Measurements from ENCODE around the gene NRG2.

Gene NRG2

DNA sequence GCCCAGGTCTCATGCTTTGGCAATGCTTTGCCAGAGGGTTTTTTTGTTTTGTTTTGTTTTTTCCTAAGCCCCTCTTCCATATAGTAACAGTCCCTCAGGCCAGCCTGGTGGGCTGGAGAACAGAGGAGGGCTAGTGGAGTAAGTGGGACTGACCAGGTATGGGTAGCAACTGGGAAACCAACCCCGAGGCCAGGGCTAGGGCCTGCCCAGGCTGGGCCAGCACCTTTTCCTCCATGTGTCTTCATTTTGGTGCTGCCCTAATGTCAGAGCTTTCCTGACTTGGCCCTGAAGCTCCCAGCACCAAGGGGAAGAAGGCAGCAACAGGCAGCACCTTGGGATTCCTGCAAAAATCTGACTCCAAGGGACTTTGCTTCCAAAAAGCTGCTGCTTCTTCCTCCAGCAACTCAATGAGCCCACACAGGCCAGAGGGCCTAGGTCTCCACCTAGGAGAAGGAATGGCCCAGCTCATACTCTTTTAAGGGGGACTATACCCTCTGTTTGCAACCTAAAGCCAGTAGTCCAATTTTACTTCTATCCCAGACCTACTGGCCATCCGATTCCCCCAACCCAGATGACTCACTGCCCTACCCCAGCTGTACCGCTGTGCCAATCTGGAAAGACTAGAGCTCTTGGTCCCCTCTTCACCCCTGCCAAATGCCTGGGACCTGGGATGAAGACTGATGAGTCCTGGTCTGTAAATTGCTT, 142.4 kb downstream of the NRG2 start:
- no peak for DNase-seq

DNA sequence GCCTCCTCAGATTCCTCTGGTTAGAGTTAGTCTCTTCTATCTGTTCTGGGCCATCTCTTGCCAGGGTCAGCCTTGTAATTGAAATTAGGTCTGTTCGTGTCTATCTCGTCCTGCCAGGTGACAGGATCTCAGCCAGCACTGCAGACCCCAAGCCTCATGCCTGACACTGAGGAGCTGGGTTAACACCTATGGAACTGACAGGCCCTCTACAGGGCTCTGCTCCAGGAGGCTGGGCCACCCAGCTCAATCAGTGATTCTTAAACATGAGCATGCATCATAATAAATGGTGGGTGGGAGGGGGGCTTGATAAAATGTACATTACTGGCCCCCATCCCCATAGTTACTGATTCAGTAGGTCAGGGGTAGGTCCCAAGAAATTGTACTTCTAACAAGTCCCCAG, 144.1 kb downstream of the NRG2 start:
- DNase-seq = no peak

DNA sequence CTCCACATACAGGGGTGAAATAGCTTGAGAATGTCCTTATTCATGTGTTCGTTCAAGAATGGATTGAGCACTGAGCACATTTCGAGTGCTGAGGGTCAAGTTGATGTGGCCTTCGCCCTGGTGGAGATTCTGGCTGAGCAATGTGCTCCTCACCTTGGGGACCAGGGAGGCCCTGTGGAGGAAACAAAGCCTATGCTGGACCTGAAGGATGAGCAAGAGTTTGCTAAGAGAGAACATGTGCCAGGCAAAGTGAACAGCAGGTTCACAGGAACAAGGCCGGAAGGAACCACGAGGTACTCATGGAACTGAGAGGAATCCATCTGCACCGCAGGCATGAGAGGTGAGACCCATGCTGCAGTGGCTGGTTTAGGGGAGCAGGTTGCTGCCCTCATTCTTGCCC, 145.1 kb downstream of the NRG2 start:
- DNase-seq = no peak

DNA sequence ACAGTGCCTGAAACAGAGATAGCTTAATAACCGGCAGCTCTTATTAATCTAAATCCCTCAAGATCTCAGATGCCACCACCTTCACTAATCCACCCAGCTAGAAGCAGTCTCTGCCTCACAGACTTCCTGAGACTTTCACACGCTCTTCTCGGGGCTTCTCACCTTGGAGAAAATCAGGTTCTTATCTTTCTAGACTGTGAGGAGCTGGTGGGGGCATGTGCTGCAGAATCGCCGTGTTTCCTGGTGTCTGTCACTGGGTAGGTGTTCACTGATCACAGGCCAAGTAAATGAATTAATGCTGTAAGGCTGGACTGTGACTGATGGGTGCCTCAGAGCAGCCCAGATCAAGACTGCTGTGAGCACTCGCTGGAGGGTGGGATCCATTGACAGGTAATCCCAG, 145.8 kb downstream of the NRG2 start:
- DNase-seq = no peak

DNA sequence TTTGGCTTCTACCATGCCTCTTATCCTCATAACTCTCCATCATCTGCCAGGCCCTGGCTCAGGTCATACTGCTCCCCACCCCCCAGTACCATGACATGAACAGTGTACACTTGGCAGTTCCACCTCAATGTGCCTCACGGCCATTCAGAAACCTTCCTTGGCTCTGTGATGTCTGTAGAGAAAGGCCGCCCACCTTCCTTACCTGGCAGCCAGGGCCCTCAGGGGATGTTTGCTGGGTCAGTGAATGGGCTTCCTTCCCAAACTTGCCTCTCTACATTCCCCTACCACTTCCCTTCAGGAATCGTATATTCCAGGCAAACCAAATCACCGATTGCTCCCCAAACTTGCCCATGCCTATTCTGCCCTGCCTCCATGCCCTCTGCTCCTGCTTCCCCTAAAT, 146.4 kb downstream of the NRG2 start:
- no peak for DNase-seq

DNA sequence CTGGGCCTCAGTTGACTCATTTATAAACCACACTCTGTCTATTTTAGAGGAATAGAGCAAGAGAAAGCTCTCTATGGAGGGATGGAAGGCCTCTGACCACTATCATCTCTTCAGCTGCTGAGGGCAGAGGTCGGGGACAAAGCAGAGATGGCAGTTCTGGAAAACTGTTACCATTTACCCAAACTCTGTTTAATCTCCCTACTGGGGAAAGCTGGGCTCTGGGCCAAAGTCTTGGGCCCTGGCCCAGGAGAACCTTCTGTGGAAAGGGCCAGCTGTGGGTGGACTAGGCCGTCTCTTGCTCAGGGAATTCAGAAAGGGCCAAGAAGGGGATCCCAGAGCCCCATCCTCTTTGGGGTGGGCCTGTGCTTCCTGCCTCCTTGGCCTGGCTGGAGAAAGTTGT, 147.5 kb downstream of the NRG2 start:
- DNase-seq = no peak

DNA sequence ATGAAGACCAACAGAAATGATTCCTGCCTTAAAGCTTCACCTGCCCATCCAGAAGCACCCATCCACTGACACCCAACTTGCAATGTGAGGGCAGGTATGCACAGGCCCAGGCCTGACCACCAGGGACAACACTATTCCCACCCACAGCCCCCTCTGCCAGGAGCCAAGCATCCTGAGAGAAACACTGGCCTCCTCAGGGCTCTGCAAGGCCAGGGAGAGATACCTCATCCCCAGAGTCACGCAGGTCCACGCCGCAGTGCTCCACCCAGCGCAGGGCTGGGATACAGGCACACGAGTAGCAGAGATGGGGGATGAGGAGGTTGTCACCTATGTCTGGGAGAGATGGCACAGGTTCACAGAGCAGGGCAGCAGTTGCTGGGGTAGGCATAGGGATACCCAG, 148.1 kb downstream of the NRG2 start:
- no peak for DNase-seq

DNA sequence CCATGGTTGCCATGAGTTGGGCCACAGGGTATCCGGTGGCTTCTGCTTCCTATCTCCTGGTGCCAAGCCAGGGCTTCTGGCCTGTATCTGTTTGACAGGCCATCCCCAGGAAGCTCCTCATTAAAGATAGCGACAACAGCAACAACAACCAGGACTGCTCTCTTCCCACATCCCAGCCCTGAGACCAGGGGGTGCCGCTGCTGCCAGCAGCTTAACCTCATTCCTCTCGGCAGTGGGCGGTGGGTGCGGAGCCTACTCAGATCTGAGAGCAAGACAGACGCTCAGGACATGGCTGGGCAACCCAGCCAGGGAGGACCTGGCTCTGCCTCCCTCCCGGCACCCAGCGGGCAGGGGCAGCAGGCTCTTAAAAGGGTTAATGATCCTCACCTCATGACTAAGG, 149.2 kb downstream of the NRG2 start:
- DNase-seq = no peak

DNA sequence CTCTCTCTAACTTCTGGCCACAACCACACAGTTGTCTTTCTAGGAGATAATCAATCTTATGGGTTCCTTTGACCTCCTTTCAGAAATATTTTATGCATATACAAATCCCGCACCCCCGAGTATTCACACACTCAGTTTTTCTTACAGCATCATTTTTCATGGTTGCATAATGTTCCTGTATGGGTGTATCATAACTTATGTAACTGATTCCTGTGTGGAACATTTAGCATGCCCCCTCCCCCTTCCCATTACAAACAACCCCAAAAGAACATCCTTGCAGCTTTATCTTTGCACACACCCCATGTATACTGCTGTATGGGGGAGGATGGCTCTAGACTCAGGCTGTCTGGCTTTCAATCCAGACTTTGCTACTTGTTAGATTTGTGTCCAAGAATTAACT, 153.7 kb downstream of the NRG2 start:
- DNase-seq = no peak

DNA sequence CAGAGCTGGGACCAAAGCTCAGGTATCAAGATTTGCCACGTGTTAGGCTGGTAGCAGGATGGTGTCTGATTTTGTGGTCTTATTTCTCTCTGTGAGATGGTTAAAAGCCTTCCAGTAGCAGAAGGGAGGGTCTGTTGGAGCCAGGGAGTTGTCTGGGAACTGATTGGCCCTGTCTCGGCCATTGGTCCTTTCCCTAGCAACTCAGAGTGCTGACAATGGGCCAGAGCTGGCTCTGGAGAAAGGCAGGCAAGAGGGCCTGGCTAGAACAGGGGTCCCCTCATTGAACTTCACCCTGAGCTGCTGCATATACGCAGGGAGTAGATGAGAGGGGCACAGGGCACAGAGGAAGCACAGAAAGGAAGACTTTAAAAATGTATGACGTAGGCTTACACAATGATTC, 154.7 kb downstream of the NRG2 start:
- no peak for DNase-seq

DNA sequence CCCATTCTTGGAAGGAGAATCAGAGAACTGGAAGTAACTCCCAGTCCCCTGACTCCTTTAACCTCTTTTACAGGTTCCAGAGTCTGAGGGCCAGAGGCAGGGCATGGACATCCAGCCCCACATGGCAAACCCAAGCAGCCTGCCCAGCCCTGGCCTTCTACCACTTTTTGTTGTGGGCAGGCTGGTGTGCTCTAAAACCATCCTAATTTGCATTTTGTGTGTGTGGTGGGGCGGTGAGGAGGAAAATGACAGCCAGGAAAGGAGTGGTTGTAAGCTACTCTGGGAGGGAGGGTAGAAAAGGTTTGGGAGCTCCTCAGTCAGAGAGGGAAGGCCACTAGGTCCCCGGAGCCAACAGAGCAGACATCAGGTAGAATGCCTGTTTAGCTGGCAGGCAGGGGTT, 156.9 kb downstream of the NRG2 start:
- no peak for DNase-seq

DNA sequence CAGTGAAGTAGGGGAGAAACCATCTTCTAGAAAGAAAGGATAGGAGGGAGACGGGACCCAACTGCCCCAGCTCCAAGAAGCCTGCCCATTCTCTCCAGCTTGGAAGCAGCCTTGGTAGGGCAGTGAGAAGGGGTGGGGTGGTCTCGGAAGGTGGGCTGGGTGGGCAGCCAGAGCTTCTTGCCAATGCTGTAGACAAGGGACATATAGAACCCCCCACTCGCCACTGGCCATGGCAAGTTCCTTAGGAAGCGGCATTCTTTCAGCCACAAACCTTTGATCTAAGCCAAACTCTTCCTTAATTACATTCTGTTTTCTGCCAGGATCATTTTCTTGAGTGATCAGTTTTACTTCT, 157.3 kb downstream of the NRG2 start:
- no peak for DNase-seq

DNA sequence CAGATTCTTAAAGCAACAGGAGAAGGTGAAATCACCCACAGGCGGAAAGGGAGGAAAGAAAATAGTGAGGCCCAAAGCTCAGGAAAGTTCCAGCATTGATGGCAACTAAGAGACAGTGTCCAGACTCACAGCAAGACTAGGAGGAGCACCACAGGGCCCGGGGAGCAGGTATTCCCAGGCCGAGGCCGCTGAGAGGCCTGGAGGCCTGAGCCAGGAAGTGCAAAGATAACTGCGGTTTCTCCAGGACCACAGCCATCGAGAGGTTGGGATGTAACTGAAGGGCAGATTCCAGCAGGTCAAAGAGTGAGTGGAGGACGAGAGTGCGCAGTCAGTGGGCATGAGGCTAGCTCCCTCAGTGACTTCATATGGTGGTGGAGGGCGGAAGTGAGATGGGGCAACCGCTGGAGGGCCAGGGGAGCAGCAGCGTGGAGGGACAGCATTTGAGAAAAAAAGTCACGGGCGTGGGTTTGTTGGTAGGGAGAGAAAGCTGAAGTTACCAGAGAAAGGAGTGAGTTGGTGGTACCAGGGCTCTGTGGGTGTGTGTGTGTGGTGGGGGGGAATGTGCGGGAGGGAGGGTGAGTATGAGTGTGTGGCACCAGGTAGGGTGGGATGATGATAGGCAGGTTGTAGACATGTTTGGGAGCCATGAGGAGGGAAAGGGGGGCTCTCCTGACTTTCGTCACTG, 157.8 kb downstream of the NRG2 start:
- no peak for DNase-seq

DNA sequence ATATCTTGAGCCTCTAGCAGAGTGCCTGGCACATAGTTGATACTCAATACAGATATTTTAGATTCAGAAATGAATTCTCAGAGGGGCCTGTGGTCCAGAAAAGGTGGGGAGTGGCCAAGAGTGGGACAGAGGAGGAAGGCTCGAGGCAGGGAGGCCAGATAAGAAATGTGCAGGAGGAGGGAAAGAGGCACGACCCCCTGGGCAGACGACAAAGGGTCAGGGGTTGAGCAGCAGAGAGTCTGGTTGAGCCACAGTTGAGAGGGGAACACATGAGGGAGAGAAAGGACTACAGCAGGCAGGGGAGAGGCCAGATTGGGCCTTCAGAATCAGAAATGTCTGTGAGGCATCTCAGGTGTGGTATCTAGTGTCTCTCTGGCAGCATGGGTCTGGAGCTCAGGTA, 158.4 kb downstream of the NRG2 start:
- DNase-seq = no peak

DNA sequence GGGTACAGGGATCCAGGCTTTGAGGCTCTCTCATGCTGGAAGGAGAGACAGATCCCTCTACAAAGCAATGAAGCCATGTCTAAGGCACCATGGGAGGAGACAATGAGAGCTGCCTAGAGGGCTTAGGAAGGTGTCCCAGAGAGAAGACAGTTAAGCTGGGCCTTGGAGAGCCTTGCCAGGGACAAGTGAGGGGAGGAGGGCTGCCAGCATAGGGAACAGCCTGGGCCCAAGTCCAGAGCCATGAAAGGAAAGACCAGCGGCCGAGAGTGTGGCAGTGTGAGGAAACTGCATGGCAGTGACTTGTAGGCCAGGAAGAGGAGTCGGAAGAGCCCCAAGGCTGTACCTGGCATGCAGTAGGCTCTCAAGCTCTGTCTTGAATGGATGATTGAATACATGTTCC, 159.0 kb downstream of the NRG2 start:
- DNase-seq = no peak

DNA sequence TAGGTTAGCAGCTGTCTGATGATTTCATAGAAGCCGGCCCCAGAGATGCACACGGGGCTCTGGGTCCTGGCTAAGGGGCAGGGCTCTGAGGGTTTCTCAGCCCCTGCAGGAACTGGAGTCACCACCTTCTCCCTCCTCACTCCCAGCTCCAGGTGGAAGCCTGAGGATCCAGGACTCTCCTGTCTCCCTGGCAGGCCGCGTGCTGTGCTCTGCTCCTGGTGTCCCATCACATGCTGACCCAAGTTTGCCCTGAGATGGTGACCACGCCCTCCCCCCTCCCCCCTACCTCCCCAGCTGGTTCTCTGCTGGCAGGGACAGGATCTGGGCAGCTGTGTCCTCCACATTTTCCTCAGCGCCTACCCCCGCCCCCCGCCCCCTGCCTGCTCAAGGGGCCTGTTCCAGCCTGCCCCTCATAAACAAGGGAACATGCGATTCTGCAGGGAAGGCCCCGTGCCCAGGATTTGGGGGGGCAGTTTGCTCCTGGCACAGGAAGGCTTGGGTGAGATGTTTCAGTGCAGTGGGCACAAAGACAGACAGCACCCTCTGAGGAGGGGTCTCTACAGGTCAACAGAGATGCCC, 160.0 kb downstream of the NRG2 start:
- no peak for DNase-seq

DNA sequence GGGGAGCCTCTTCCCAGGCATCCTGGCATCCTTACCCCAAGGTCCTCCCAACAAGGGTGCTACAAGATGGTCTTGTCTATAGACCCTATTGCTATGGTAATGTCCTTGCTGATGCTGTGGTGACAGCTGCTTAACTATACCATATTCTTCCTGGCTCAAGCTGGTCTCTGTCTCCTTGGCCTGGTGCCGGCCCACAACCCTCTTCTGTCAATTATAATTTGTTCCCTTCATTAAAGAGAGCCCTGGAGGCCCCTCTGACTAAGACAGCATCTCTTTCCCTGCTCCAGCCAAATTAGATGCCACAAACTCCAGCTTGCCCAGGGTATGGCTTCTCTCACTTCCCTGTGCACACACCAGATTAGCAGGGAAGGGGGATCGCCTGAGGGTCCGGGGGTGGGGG, 160.8 kb downstream of the NRG2 start:
- DNase-seq = no peak

DNA sequence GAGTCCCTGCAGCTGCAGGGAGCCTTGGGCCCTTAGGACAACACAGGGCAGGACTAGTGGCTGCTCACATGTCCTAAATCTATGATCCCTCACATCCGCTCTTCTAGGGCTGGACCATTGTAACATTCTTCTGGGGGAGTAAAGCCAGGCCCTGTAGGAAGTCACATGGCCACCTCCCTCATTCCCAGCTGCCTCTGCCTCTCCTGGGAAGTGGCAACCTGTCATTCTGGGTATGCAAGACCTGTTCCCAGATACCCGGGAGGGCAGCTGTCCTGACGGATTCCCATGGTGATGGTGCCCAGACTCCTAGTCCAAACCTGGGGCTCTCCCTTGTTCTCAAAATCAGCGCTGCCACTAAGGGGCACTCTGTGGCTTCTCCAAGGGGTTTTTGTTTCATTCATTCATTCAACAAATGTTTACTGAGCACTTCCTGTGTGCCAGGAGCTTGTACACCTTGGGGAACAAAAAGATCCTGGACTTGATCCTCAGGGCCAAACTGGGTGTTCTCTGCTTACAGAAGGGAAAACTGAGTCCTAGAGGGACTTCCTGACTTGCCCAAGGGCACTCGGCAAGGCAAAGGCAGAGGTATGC, 161.9 kb downstream of the NRG2 start:
- no peak for DNase-seq

DNA sequence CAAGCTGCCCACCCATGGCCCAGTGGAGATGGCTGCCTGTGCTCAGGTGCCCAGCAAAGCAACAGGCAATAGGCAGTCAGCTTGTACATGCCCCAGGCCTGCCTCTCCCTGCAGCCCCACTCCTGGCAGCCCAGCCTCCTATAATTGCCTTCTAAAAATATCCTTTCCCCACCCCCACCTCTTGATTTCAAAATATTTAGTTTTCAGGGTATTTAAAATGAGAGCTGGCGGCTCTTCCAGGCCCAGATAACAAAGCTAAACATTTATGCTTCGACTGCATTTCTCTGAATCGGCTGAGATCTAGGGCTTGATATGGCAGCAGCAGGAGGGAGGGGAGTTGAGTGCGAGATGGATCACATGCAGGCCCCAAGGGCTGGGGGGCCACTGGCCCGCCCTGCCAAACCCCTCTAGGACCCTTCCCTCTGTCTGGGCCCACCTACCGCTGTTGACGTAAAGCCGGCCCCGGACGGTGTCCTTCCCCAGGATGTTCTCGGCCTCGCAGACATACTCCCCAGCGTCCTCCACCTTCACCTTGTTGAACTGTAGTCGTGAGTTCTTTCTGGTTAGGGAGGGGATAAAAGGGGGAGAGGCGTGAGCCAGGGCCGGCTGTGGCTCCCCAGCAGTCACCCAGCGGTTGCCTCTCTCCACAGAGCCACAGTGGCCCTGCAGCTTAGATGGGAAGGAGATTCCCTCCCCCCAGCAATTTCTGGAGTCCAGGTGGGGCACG, 162.5 kb downstream of the NRG2 start:
- DNase-seq = no peak

DNA sequence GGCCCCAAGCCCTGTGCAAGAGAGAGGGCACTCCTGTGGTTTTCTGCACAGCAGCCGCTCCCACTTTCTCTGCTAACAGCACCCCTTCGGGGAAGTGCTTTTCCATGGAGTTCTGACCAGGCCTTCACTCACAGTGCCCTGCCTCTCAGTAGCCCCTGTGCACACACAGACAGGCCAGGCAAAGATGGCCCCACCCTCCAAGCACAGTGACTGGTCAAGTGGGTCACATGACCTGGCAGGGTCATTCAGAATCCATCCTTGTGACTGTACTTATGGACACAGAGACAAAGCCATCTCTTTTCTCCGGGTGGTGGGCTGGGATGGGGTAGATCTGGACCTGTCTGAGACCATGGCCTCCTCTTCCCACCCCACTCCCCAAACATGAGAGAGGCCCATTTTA, 165.0 kb downstream of the NRG2 start:
- DNase-seq = no peak

DNA sequence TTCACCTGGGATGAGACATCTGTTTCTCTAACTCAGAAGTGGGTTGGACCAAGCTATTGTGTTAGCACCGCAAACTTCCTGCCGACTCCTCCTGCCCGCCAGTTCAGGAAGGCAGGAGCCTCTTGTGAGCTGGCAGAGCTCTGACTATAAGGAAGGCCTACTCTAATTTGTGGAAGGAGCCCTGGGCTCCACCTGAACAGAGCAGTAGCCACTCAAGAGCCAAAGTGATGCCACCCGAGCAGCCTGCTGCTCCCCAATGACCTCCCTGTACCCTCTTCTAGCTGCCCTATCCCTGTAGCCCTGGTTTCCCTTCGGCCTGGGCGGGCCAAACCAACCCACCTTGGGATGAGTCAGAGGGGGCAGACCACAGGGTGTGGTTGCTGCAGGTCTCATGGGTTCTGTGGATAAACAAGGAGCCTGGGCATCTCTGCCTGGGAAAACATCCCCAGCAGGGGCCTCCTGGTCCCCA, 165.9 kb downstream of the NRG2 start:
- DNase-seq = no peak

DNA sequence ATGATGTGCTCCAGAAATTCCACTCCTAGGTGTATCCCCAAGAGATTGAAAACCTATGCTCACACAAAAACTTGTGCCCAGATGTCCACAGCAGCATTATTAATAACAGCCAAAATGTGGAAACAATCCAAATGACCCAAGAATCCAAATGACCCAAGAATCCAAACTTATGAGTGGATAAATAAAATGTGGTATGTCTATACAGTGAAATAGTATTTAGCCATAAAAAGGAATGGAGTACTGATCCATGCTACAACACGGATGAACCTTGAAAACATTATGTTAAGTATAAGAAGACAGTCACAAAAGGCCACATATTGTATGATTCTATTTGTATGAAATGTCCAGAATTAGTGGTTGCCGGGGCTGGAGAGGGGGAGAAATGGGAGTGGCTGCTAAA, 167.1 kb downstream of the NRG2 start:
- DNase-seq = no peak

Data from cortex of kidney (tissue), 1 donor.